Measurements from ENCODE around the gene TRABD2A.
"Not testable (repeated sequence)": the region's sequence is repeated elsewhere in the genome, so short reads cannot be mapped to it uniquely, and the experiment has no call there.

Gene TRABD2A

DNA sequence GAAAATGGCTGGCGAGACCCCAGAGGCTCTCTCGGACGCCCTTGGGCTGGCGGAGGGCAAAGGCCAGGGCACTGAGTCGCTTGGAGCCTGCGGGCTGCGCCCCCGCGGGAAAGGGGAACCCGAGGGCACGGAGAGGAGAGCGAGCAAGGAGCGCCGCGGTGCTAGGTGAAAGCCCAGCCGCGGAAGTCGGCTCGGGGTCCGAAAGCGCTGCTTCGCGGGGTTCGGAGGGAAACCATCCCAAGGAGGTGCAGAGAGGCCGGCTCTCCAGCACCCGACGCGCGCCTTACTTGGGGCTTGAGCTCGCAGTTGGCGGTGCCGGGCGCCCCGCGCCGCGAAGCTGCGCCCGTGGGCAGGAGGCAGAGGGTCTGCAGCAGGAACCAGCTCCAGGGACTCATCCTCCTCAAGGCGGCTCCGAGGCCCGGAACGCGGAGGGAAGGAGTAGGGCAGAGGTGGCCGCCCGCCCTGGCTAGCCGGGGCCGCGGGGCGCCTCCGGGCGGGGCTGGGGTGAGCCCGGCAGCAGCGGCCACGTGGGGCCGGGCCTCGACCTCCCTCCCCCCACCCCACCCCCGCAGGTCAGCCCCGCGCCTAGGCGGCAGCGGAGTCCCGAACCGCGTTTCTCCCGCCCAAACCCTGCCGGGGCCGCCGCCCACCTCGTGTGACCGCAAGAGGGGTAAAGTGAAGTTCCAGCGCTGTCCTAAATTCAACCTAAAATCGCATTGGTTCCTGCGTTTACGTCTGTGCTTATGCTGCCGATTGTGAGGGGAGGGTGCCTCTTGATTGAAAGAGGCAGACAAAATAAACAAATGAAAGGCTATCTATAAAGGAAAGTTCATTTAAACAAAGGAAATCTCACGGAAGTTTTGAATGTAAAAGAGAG, at the start of gene TRABD2A:
Gene TRABD2A, minus strand, starts transcription at position 440 of the 877 bp plus-strand sequence. Its CDS starts 45 bp downstream, at position 395.
- peak in 1 of 2 donors; percentile 35 for DNase-seq (ENCODE audit: low read depth in 2 of 2)

DNA sequence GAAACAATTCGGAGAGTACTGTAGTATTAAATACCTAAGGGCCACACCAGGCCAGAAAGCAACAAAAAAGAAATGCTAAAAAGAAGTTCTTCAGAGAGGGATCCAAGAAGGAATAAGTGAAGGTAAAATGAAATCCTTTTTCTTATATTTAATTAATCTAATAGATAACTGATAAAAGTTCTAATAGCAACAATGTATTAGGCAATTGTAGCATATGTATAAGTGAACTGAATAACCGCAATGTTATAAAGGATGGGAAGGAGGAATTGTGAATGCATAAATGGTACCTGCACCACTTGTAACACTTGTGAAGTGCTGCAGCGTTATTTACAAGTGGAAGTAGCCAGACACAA, 46.4 kb upstream of the TRABD2A start:
- no peak for DNase-seq (ENCODE audit: low read depth in 2 of 2)

DNA sequence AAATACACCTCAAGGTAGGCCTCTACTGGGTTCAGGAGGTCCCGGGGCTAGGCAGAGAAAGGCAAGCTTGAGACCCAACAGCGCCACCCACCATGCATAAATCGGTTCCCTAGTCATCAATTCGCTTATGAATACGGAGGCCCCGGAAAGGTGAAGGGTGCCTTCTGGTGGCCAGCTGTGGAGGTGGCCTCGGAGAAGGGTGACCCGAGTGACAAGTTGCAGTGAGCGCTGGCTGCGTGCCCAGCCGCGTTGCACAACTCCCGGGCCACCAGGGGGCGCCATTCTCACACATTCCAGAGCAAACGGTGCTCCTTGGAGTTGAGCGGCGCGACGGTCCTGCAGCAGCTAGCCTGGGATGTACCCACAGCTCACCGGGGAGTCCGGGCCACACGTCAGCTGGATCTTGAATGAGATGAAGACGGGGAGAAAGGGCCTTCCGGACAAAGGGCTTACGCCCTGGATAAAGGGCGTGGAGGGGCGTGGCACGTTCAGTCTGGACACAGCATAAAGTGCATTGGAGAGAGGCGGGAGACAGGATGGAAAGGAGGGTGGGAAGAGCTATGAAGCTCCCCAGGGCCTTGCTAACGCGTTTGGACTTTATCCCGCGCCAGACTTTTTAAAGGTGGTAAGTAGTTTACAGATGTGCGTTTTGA, 45.0 kb upstream of the TRABD2A start:
- peak; percentile 97 for DNase-seq (ENCODE audit: low read depth in 2 of 2)

DNA sequence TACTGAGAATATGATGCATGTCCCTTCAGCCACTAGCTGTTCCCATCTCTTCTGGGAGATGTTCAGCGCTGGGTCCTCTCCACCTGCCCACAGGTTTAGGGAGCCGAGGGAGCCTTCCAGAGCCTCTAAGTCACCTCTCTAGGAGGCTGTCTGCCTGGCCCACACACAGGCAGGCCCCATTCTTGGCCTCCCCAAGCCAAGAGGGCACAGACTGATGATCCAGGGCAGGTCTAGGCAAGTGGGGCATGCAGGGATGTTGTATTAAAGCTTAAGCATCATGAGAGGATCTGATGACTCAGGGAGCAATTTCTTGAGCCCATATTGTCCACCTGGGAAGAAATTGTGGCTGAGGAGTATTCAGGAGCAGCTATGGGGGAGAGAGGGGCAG, 44.4 kb upstream of the TRABD2A start:
- DNase-seq (ENCODE audit: low read depth in 2 of 2) = no peak

DNA sequence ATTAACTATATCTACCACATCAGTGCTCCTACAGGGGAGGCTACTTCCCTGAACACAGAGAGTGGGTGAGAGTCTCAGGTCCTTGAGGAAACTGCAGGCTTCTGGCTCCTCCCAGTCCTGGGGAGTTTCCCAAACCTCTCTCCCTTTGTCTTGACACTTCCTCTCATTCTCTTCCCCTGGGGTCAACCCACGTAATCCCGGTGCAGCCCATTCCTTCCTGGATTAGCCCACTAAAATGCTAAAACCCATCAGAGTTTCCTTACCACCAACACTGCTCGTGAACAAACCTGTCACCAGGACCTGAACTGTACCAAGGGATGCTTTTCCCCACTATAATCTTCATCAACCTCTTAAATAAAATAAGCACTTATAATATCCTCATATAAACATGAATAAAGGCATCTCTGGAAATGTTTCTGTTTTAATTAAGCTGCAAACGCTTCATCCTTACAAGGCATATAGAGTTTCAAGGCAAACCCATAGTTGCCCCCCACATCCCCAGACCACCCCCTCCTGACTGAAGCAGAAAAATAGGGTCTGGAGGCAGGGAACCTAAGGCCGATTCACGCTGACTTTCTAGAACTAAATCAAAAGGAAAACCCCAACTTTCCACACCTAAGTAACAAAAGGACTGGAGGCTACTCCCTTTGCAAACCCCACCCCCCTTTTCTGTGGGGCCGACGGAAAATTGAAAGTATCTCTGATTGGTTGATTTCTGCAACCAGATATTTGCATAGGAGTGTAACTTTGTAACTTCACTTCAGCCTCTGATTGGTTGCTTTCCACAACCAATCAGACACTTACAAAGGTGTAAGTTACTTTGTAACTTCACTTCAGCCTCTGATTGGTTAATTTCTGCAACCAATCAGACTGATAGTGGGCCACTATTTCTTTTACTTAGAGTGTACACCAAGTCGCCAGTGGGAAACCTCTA, 43.6 kb upstream of the TRABD2A start:
- DNase-seq (ENCODE audit: low read depth in 2 of 2) = no peak

GRCh38 chr2:84923009-84923408, 42.1 kb upstream of the TRABD2A start:
- DNase-seq (ENCODE audit: low read depth in 2 of 2) = no peak

DNA sequence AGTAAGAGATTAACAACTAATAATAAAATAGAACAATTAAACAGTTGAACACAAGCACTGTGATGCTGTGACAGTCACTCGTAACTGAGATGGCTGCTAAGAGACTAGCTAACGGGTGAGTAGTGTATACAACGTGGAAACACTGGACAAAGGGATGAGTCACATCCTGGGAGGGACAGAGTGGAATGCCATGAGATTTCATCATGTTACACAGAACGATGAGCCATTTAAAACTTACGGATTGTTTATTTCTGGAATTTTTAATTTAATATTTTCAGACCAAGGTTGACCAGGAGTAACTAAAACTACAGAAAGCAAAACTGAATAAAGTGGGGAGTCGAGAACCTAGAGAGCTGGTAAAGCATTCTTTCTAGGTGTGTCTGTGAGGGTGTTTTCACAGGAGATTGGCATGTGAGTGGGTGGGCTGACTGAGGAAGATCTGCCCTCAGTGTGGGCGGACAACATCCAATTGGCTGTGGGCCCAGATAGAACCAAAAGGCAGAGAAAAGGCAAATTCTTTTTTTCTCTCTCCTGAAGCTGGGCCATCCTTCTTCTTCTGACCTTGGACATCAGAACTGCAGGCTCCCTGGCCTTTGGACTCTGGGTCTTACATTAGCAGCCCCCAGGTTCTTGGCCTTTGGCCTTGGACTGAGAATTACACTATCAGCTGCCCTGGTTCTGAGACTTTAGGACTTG, 39.1 kb upstream of the TRABD2A start:
- no peak for DNase-seq (ENCODE audit: low read depth in 2 of 2)

DNA sequence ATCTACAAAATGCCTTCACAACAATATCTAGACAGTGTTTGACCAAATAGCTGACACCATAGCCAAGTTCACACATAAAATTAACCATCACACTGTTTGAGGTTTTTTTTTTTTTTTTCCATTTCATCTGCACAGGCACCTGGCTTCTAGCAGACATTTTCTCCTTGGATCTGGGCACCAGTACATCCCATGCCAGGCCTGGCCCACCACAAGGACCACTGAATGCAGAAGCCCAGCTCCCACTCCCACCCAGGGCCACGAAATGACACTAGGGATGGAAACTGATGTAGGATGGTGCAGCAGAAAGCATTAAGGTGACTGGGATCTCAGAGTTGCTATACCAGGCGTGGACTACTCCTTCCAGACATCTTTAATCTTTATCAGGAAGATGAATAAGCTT, 37.5 kb upstream of the TRABD2A start:
- DNase-seq (ENCODE audit: low read depth in 2 of 2) = no peak

DNA sequence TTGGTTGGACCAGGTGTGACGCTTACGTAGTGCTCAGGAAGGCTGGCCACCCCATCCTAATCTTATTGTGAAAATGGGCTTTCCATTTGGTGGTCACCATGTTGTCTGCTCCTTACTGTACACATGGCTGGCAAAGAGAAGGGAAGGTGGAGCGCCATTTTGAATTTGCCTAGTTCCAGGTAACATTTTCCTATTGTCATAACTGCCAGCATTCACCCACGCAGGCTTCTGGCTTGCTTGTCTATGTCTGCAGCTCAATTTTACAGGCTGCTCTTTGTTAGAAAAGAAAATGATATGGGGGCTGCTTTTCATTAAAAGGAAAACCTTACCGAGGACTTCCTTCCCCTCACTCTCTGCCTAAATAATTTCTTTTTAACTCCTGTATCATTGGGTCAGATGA, 36.9 kb upstream of the TRABD2A start:
- DNase-seq (ENCODE audit: low read depth in 2 of 2) = not testable (repeated sequence)

GRCh38 chr2:84915675-84916074, 34.8 kb upstream of the TRABD2A start:
- not testable (repeated sequence) for DNase-seq (ENCODE audit: low read depth in 2 of 2)

GRCh38 chr2:84914334-84914733, 33.5 kb upstream of the TRABD2A start:
- no peak for DNase-seq (ENCODE audit: low read depth in 2 of 2)

DNA sequence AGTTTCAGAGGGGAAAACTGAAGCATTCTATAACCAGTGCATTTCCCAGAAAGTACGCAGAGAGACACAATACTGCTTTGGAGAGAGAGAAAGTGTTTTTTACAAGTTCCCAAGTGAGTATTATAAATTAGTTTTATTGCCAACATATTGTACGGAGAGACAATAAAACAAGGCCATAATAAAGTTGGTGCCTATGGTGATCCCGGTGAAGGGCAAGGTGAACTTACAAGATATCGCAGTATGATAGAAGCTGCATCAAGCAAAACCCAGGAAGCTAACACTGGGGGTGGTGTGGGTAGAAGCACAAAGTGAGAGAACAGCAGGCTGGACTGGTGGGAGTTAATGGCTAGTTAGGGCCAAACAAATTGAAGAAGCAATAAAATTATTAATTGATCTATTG, 32.1 kb upstream of the TRABD2A start:
- no peak for DNase-seq (ENCODE audit: low read depth in 2 of 2)

DNA sequence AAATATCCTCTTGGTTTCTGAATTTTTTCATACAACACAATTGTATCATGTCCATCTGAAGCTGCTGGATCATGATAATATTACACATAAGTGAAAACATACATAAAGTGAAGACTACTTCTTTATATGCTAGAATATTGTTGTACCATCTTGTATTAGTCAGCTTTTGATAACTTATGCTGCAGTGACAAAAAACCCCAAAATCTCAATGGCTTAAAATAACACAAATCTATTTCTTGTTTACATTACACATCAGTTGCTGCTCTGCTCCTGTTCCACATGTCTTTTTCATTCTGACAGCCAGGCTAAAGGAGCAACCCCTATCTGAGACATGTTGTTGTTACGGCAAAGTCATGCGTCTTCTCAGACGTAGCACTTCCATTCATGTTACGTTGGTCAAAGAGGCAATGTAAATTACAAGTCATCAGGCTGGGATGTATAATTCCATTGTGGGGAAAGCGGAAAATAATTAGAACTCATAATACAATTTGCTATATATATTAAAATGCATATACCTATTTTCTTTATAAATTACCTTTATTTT, 30.3 kb upstream of the TRABD2A start:
- DNase-seq (ENCODE audit: low read depth in 2 of 2) = no peak

DNA sequence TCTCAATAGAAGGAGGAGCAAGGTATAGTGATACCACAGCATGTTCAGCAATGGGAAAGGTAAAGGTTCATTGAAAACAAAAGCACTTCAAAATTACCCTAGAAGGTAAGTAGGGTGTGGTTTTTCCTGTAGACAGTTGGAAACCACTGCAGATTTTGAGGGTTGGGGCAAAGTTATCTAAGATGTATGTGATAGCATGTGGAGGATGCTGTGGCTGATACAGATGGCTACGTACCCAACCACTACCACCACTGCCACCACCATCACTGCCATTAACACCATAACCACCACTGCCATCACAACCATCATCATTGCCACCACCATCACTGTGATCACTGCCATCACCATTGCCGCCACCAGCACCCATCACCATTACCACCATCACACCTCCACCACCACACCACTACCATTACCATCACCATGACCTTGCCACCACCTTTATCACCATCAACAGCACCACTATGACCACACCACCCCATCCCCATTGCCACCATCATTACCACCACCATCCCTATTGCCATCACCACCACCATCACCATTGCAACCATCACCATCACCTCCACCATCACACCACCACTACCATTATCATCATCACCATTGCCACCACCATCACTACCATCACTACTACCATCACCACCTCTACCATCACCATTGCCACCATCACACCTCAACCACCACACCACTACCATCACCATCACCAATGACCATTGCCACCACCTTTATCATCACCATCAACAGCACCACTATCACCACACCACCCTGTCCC, 28.2 kb upstream of the TRABD2A start:
- DNase-seq (ENCODE audit: low read depth in 2 of 2) = no peak

GRCh38 chr2:84906900-84907714, 26.2 kb upstream of the TRABD2A start:
- no peak for DNase-seq (ENCODE audit: low read depth in 2 of 2)

GRCh38 chr2:84906108-84906899, 25.4 kb upstream of the TRABD2A start:
- DNase-seq (ENCODE audit: low read depth in 2 of 2) = no peak

DNA sequence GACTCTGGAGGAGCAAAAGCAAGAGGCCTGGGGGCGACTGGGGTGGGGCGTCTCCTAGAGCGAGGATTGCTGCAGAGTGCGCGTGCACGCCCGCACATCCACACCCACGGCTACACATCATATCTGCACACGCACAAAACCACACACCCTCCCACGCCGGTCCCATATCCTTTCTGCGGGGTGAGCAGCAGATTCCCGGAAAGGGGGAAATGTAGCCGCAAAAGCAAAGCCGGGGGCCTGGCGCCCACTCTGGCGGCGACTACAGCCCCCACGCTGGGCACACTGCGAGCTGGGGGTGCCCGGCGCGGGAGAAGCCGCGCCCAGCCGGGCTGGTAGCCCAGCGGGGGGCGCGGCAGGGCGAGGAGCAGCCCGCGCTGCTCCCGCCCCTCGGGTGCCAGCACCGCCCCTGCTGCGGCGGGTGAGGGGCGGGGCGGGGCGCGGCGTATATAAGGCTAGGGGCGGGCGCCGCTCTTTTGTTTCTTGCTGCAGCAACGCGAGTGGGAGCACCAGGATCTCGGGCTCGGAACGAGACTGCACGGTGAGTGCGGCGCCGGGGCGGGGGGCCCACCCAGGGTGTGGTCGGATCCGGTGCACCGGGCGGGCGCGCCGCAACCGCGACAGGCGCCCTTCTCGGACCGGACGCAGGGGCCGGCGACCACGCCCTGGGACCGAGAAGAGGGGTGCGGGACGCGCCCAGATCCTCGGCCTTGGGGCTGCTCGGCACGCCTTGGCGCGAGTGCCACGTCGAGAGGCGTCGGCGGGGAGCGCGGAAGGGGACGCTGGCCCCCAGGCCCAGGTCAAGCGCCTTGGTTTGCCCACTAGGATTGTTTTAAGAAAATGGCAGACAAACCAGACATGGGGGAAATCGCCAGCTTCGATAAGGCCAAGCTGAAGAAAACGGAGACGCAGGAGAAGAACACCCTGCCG, 24.6 kb upstream of the TRABD2A start, which contains the start of gene TMSB10:
Gene TMSB10, plus strand, starts transcription at position 476 of the 927 bp plus-strand sequence.
- DNase-seq (ENCODE audit: low read depth in 2 of 2) = peak; percentile 82 to 84

Data from stimulated activated CD8-positive, alpha-beta memory T cell treated with anti-CD3 and anti-CD28 coated beads, Interleukin-2, amount 100 ng/mL, for 1 hour (primary cell).